Measurements from ENCODE around the gene RBM5.

RBM5 gene

DNA sequence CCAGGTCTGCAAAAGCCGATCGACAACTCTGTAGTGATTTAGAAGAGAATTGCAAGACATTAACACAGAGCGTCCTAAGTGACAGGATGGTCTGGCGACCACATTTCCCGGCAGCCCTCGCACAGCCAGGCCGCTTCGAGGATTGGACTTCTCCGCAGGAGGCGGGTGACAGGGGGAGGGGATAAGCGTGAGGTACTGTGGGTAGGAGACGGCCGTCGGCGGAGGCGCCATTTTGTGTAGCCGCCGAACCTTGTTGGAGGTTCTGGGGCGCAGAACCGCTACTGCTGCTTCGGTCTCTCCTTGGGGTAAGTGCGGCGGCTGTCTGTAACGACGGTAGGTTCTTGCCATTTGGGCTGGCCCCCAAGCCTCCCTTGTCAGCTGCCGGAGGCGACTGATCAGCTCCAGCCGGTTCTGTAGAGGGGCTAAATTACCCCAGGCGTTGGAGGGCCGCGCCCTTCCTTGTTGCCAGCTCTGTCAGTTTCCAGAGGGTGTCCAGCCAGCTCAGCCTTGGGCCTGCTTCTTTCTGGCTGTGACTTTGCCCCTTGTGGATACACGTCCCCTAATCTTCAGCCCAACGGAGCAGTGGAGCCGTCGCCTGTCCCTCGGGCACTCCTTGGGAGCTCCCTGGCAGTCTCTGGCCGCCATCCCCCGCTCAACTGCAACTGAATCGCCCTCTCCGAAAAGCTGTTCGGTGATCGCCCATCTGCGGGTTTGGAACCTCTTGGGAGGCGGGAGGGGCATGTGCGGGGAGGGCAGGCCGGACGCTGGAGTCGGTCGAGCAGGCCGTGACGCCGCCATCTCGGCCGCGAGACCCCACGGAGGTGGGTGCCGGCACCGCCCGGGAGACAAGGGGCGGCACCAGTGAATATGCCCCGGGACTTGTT is at the start of gene RBM5:
Gene RBM5, plus strand, starts transcription at position 195 of the 884 bp plus-strand sequence. CDS start 1,516 bp downstream, outside the sequence.
- TF ChIP-seq, protein P1, sequence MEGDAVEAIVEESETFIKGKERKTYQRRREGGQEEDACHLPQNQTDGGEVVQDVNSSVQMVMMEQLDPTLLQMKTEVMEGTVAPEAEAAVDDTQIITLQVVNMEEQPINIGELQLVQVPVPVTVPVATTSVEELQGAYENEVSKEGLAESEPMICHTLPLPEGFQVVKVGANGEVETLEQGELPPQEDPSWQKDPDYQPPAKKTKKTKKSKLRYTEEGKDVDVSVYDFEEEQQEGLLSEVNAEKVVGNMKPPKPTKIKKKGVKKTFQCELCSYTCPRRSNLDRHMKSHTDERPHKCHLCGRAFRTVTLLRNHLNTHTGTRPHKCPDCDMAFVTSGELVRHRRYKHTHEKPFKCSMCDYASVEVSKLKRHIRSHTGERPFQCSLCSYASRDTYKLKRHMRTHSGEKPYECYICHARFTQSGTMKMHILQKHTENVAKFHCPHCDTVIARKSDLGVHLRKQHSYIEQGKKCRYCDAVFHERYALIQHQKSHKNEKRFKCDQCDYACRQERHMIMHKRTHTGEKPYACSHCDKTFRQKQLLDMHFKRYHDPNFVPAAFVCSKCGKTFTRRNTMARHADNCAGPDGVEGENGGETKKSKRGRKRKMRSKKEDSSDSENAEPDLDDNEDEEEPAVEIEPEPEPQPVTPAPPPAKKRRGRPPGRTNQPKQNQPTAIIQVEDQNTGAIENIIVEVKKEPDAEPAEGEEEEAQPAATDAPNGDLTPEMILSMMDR (IDR thresholded peaks at IDR 0.05; ENCODE audit: borderline replicate concordance, insufficient read depth, low read depth, low read length): no peak
- peak within 1 kb of the TSS; percentile 78 for H3K4me3 ChIP-seq (ENCODE audit: low read depth, low read length)

- TF ChIP-seq, protein P1 (IDR thresholded peaks at IDR 0.05; ENCODE audit: borderline replicate concordance, insufficient read depth, low read depth, low read length): no peak
- H3K4me3 ChIP-seq (ENCODE audit: low read depth, low read length): no peak overlapping the region
These were observed 43.7 kb upstream of the RBM5 start for GRCh38 chr3:50044976-50045375.

GRCh38 chr3:50047426-50047825 is 41.3 kb upstream of the RBM5 start:
- TF ChIP-seq, protein P1 (IDR thresholded peaks at IDR 0.05; ENCODE audit: borderline replicate concordance, insufficient read depth, low read depth, low read length): no peak

GRCh38 chr3:50050361-50050760 is 38.4 kb upstream of the RBM5 start:
- H3K4me3 ChIP-seq (ENCODE audit: low read depth, low read length): no peak overlapping the region
- TF ChIP-seq, protein P1 (IDR thresholded peaks at IDR 0.05; ENCODE audit: borderline replicate concordance, insufficient read depth, low read depth, low read length): no peak

More at GRCh38 chr3:50047426-50047825, 41.3 kb upstream of the RBM5 start:
- H3K4me3 ChIP-seq (ENCODE audit: low read depth, low read length): no peak overlapping the region

- TF ChIP-seq, protein P1 (IDR thresholded peaks at IDR 0.05; ENCODE audit: borderline replicate concordance, insufficient read depth, low read depth, low read length): no peak
- H3K4me3 ChIP-seq (ENCODE audit: low read depth, low read length): no peak overlapping the region
These were observed 31.0 kb upstream of the RBM5 start for GRCh38 chr3:50057756-50058155.

- no peak overlapping the region for H3K4me3 ChIP-seq (ENCODE audit: low read depth, low read length)
- TF ChIP-seq, protein P1 (IDR thresholded peaks at IDR 0.05; ENCODE audit: borderline replicate concordance, insufficient read depth, low read depth, low read length): no peak
These were observed 20.6 kb upstream of the RBM5 start for GRCh38 chr3:50068134-50068533.

DNA sequence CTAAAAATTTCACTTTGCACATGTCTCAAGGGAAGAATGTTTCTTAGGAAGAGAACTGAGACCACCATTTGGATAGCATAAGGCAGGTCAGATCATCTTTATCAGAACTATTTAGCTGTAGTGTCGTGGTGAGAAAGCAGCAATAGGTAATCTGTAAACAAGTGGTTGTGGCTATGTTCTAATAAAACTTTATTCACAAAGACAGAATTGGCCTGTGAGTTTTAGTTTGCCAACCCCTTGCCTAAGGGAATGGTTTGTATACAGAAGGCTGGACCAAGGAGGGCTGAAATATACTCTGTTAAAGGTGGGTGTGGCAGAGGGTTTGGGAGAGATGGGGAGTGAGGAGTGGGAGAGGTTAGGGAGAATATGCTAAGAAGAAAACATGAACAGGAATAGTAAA is 10.6 kb upstream of the RBM5 start:
- H3K4me3 ChIP-seq (ENCODE audit: low read depth, low read length): no peak overlapping the region
- TF ChIP-seq, protein P1 (IDR thresholded peaks at IDR 0.05; ENCODE audit: borderline replicate concordance, insufficient read depth, low read depth, low read length): no peak
